Prostate gland (tissue), 2 donors: ENCODE data around the gene SCGB1D1.
A peak's percentile ranks its signal among the peaks of the same experiment; 100 is the strongest.

Experiments used
- POLR2A ChIP-seq: fragments of 450-650 bp; IDR thresholded peaks from one replicate; pipeline ENCODE4 v1.6.1; 2016; ENCODE audit warnings: antibody characterized with exemption, mild to moderate bottlenecking
- TF ChIP-seq, protein P1 (sequence below), 4 experiments: fragments of 200-600 bp in 2 of 4; fragments of 450-650 bp in 2 of 4; sonication (generic) in 2 of 4; IDR thresholded peaks; 1 replicate in 3 of 4; 2 replicates in 1 of 4; pipeline ENCODE4 v1.5.1; 2016 to 2019; ENCODE audit warnings: antibody characterized with exemption in 4 of 4, mild to moderate bottlenecking in 2 of 4, moderate library complexity in 2 of 4

GRCh38 chr11:62242021-62242420 lies 52.0 kb downstream of the SCGB1D1 start, which contains the start of gene SCGB1D2:
- TF ChIP-seq, protein P1, sequence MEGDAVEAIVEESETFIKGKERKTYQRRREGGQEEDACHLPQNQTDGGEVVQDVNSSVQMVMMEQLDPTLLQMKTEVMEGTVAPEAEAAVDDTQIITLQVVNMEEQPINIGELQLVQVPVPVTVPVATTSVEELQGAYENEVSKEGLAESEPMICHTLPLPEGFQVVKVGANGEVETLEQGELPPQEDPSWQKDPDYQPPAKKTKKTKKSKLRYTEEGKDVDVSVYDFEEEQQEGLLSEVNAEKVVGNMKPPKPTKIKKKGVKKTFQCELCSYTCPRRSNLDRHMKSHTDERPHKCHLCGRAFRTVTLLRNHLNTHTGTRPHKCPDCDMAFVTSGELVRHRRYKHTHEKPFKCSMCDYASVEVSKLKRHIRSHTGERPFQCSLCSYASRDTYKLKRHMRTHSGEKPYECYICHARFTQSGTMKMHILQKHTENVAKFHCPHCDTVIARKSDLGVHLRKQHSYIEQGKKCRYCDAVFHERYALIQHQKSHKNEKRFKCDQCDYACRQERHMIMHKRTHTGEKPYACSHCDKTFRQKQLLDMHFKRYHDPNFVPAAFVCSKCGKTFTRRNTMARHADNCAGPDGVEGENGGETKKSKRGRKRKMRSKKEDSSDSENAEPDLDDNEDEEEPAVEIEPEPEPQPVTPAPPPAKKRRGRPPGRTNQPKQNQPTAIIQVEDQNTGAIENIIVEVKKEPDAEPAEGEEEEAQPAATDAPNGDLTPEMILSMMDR (IDR thresholded peaks at IDR 0.05), result peak in 1 of 4 experiments; percentile 31
- TF ChIP-seq POLR2A, result no peak
